IMR-90 (cell line): ENCODE results near the gene CD99L2. TPM values are rescaled to one million over a fixed set of nuclear protein-coding genes. Genes with fewer than 3 reads are reported as not detected.

Experiments
- ATAC-seq: fragments of 200-7000 bp; cut with Tn5 transposase; 2 replicates; pipeline ENCODE4 v1.9.1; 2020; ENCODE audit warnings: low read depth, mild to moderate bottlenecking, moderate library complexity
- BruUV-seq: library from RNA; stranded (reverse); fragments of 400-500 nt; replicated peaks from 2 replicates; lab custom pipeline; 2021; lab: Mats Ljungman, UMichigan
- CTCF ChIA-PET: fragments of 300-600 bp; formaldehyde crosslinking; extraction: SDS; loops from one replicate; lab custom pipeline; 2021; ENCODE audit warnings: antibody characterized with exemption; lab: Yijun Ruan, JAX
- POLR2A ChIA-PET: fragments of 300-600 bp; sonication (Branson Sonifier 250); formaldehyde crosslinking; loops from one replicate; lab custom pipeline; 2022; ENCODE audit warnings: antibody characterized with exemption; ENCODE audit not compliant: unreplicated experiment; lab: Charles Lee
- DNase-seq: peaks from one replicate; pipeline ENCODE4 v3.0.0; 2013
- H2AFZ ChIP-seq: replicated peaks from 2 replicates; pipeline ENCODE3; 2013; ENCODE audit warnings: low read length, mild to moderate bottlenecking; ENCODE audit not compliant: poor library complexity
- H2AK5ac ChIP-seq: 2 replicates; pipeline ENCODE4 v1.6.1; 2013; ENCODE audit warnings: low read depth, low read length, inconsistent platforms
- H2AK9ac ChIP-seq: replicated peaks from 2 replicates; pipeline ENCODE3; 2013; ENCODE audit warnings: mild to moderate bottlenecking, low read depth, low read length, moderate library complexity; ENCODE audit not compliant: poor library complexity
- H2BK120ac ChIP-seq: 2 replicates; pipeline ENCODE4 v1.6.1; 2013; ENCODE audit warnings: low read depth, low read length, inconsistent platforms
- H2BK15ac ChIP-seq: 3 replicates; pipeline ENCODE4 v1.6.1; 2013; ENCODE audit warnings: low read depth, low read length, inconsistent platforms
- H2BK20ac ChIP-seq: 2 replicates; pipeline ENCODE4 v1.6.1; 2013; ENCODE audit warnings: low read depth, mild to moderate bottlenecking, inconsistent platforms, low read length, moderate library complexity
- H2BK5ac ChIP-seq: 2 replicates; pipeline ENCODE4 v1.6.1; 2013; ENCODE audit warnings: mild to moderate bottlenecking, low read depth, low read length, inconsistent platforms; ENCODE audit not compliant: poor library complexity, severe bottlenecking
- H3K14ac ChIP-seq: replicated peaks from 2 replicates; pipeline ENCODE4 v1.6.1; 2013; ENCODE audit warnings: low read depth, low read length, inconsistent platforms
- H3K18ac ChIP-seq: 2 replicates; pipeline ENCODE4 v1.6.1; 2013; ENCODE audit warnings: low read depth, low read length, control low read depth
- H3K23ac ChIP-seq: 2 replicates; pipeline ENCODE4 v1.6.1; 2013; ENCODE audit warnings: low read depth, low read length, inconsistent platforms
- H3K27ac ChIP-seq: 2 replicates; pipeline ENCODE4 v1.5.1; 2013; ENCODE audit warnings: mild to moderate bottlenecking, control low read depth, low read length; ENCODE audit not compliant: insufficient read depth
- H3K27me3 ChIP-seq: 2 replicates; pipeline ENCODE4 v1.6.1; 2013; ENCODE audit warnings: low read length; ENCODE audit not compliant: control insufficient read depth, insufficient read depth
- H3K36me3 ChIP-seq: 2 replicates; pipeline ENCODE4 v1.6.1; 2013; ENCODE audit warnings: low read length, mixed read lengths; ENCODE audit not compliant: control insufficient read depth, insufficient read depth
- H3K4ac ChIP-seq: 2 replicates; pipeline ENCODE4 v1.6.1; 2013; ENCODE audit warnings: low read depth, low read length, inconsistent platforms
- H3K4me1 ChIP-seq: 2 replicates; pipeline ENCODE4 v1.6.1; 2013; ENCODE audit warnings: low read length, mixed read lengths; ENCODE audit not compliant: control insufficient read depth, insufficient read depth
- H3K4me2 ChIP-seq: 2 replicates; pipeline ENCODE4 v1.6.1; 2013; ENCODE audit warnings: low read depth, mild to moderate bottlenecking, control low read depth, low read length, moderate library complexity
- H3K4me3 ChIP-seq: 2 replicates; pipeline ENCODE4 v1.5.1; 2013; ENCODE audit warnings: low read depth, mild to moderate bottlenecking, control low read depth, low read length, moderate library complexity; ENCODE audit not compliant: insufficient read depth
- H3K56ac ChIP-seq: 2 replicates; pipeline ENCODE4 v1.6.1; 2013; ENCODE audit warnings: low read length, inconsistent platforms; ENCODE audit not compliant: insufficient read depth; ENCODE audit errors: extremely low read depth
- H3K79me1 ChIP-seq, 2 experiments: 2 replicates each; pipeline ENCODE4 v1.6.1; 2013; ENCODE audit warnings: low read length in 2 of 2, inconsistent platforms in 1 of 2, low read depth in 1 of 2
- H3K9ac ChIP-seq: 2 replicates; pipeline ENCODE4 v1.6.1; 2013; ENCODE audit warnings: low read depth, low read length, control low read depth
- H3K9me1 ChIP-seq: 2 replicates; pipeline ENCODE4 v1.6.1; 2013; ENCODE audit warnings: low read length, inconsistent platforms; ENCODE audit not compliant: insufficient read depth
- H3K9me3 ChIP-seq: 2 replicates; pipeline ENCODE4 v1.6.1; 2013; ENCODE audit warnings: low read length; ENCODE audit not compliant: control insufficient read depth, insufficient read depth
- H4K20me1 ChIP-seq: 2 replicates; pipeline ENCODE4 v1.6.1; 2013; ENCODE audit warnings: low read length, inconsistent platforms; ENCODE audit not compliant: insufficient read depth
- H4K5ac ChIP-seq: 2 replicates; pipeline ENCODE4 v1.6.1; 2013; ENCODE audit warnings: mild to moderate bottlenecking, low read depth, low read length, control low read depth
- H4K8ac ChIP-seq, 2 experiments: 2 replicates each; pipeline ENCODE4 v1.6.1; 2013; ENCODE audit warnings: low read depth in 2 of 2, low read length in 2 of 2, control low read depth in 1 of 2, inconsistent platforms in 1 of 2
- H4K91ac ChIP-seq: 2 replicates; pipeline ENCODE4 v1.6.1; 2013; ENCODE audit warnings: low read depth, low read length, inconsistent platforms; ENCODE audit not compliant: insufficient read depth
- CEBPB ChIP-seq: IDR thresholded peaks from 2 replicates; pipeline ENCODE4 v1.6.1; 2012; ENCODE audit warnings: low read depth, low read length, improper control_type of control experiment
- CHD1 ChIP-seq: IDR thresholded peaks from 2 replicates; pipeline ENCODE4 v1.6.1; 2012; ENCODE audit warnings: low read depth, low read length, improper control_type of control experiment
- ELK1 ChIP-seq: fragments of 150-350 bp; IDR thresholded peaks from 2 replicates; pipeline ENCODE4 v1.6.1; 2016; ENCODE audit warnings: low read depth, mild to moderate bottlenecking, low read length, moderate library complexity, borderline replicate concordance
- MAFK ChIP-seq: IDR thresholded peaks from 2 replicates; pipeline ENCODE4 v1.6.1; 2012; ENCODE audit warnings: low read depth, low read length, improper control_type of control experiment
- MAZ ChIP-seq: IDR thresholded peaks from 2 replicates; pipeline ENCODE4 v1.6.1; 2012; ENCODE audit warnings: low read depth, mild to moderate bottlenecking, low read length, improper control_type of control experiment, moderate library complexity, borderline replicate concordance
- MXI1 ChIP-seq: IDR thresholded peaks from 2 replicates; pipeline ENCODE4 v1.6.1; 2012; ENCODE audit warnings: low read depth, mild to moderate bottlenecking, low read length, moderate library complexity, borderline replicate concordance
- NFE2L2 ChIP-seq: fragments of 150-350 bp; IDR thresholded peaks from 2 replicates; pipeline ENCODE4 v1.6.1; 2016; ENCODE audit warnings: low read depth, mild to moderate bottlenecking, low read length
- POLR2A ChIP-seq: IDR thresholded peaks from 2 replicates; pipeline ENCODE4 v1.6.1; 2012; ENCODE audit warnings: mild to moderate bottlenecking, low read depth, low read length
- RAD21 ChIP-seq: IDR thresholded peaks from 2 replicates; pipeline ENCODE4 v1.6.1; 2012; ENCODE audit warnings: low read length, improper control_type of control experiment
- RCOR1 ChIP-seq: IDR thresholded peaks from 2 replicates; pipeline ENCODE4 v1.6.1; 2012; ENCODE audit warnings: mild to moderate bottlenecking, low read length, improper control_type of control experiment; ENCODE audit not compliant: insufficient replicate concordance
- SMC3 ChIP-seq: fragments of 150-350 bp; IDR thresholded peaks from 2 replicates; pipeline ENCODE4 v1.6.1; 2016; ENCODE audit warnings: low read depth, mild to moderate bottlenecking, antibody characterized with exemption, low read length, moderate library complexity
- USF2 ChIP-seq: fragments of 150-350 bp; IDR thresholded peaks from 2 replicates; pipeline ENCODE4 v1.6.1; 2017; ENCODE audit warnings: mild to moderate bottlenecking, antibody characterized with exemption, low read length, low read depth
- WGBS, 2 experiments: methylation state at CpG; one replicate each; pipeline versions ENCODE4 v1.1.5 to v1.1.7; 2013; ENCODE audit warnings: missing lambda C conversion rate in 2 of 2; ENCODE audit not compliant: insufficient read length in 1 of 2; ENCODE audit errors: extremely low coverage in 2 of 2; 5-methylcytosine and 5-hydroxymethylcytosine counted together
- dilution Hi-C: fragments of 300-500 bp; cut with HindIII; formaldehyde crosslinking; loops from one replicate; pipeline ENCODE4 v1.14.3; 2018; ENCODE audit warnings: low sequenced_read_pairs; ENCODE audit not compliant: unreplicated experiment
- in situ Hi-C: fragments of 300-500 bp; cut with MboI; formaldehyde crosslinking; loops from 3 replicates; pipeline ENCODE4 v1.14.3; 2019; ENCODE audit warnings: low sequenced_read_pairs, inconsistent platforms, mixed read lengths
- intact Hi-C: fragments of 100-400 bp; cut with micrococcal nuclease; formaldehyde crosslinking; loops from 2 replicates; pipeline ENCODE4 v1.10.0; 2022
- polyA plus RNA-seq, 3 experiments: library from polyadenylated mRNA; depleted of rRNA; stranded (reverse); fragments of >200 nt; gene quantifications; 2 replicates each; pipeline ENCODE4 v1.2.3, GENCODE V29; 2012; ENCODE audit warnings: low replicate concordance in 1 of 3
- total RNA-seq: library from RNA; depleted of rRNA; stranded (reverse); fragments of >200 nt; gene quantifications from 2 replicates; pipeline ENCODE4 v1.2.3, GENCODE V29; 2012

Gene CD99L2
- total and polyA plus RNA-seq, 2 of the 4 experiments (the other 2 are of a cell fraction): 17.4 to 41.4 TPM

GRCh38 chrX:150719621-150720020 lies 178.8 kb downstream of the CD99L2 start:
- dilution Hi-C loops (no loop called here), intact Hi-C loops (loop anchor here (5.0 to 10.0 kb wide), 2 partner anchors 145 to 757 kb away; no protein-coding TSS in a partner anchor), in situ Hi-C loops (loop anchor here (25.0 kb wide), 2 partner anchors 357 to 757 kb away; partner anchors contain the start of gene MAMLD1)
- ChIA-PET CTCF (no interaction called here), POLR2A (no interaction called here)
- peaks cover 0 to 2% of the 10 kb centered on the region in 2 experiments; a peak in 1 of 4 replicates for H3K79me1 ChIP-seq
- H3K23ac ChIP-seq: no peak overlapping the region
- no peak overlapping the region for H4K91ac ChIP-seq
- no peaks in the 10 kb centered on the region for H3K27me3 ChIP-seq
- 0 out of 2 replicates have a peak, but pooled peaks cover 2% of the 10 kb centered on the region for H3K4me1 ChIP-seq
- no peak overlapping the region for H3K9ac ChIP-seq
- no peak overlapping the region for H2AFZ ChIP-seq
- no TSS peak for BruUV-seq
- H2BK120ac ChIP-seq: no peak overlapping the region
- no peak overlapping the region for H3K4me2 ChIP-seq
- no CpG with 5 or more reads among the region's 4 CpGs for WGBS, 2 experiments
- no peaks in the 10 kb centered on the region for H3K9me3 ChIP-seq
- no peak overlapping the region for H3K27ac ChIP-seq
- no peak overlapping the region for H2BK15ac ChIP-seq
- no peak overlapping the region for H3K56ac ChIP-seq
- no peak overlapping the region for H2BK20ac ChIP-seq
- H3K14ac ChIP-seq: no peak overlapping the region
- H3K36me3 ChIP-seq: no peaks in the 10 kb centered on the region
- no peak overlapping the region for H4K5ac ChIP-seq
- TF ChIP-seq ELK1 (no peak), POLR2A (no peak), MAFK (no peak), RCOR1 (no peak), CEBPB (no peak), CHD1 (no peak), MXI1 (no peak), RAD21 (no peak), MAZ (no peak), NFE2L2 (no peak), USF2 (no peak), SMC3 (no peak)
- H3K4me3 ChIP-seq: no peak overlapping the region
- no peaks in the 10 kb centered on the region for H4K20me1 ChIP-seq
- H4K8ac ChIP-seq: no peak overlapping the region
- H2AK9ac ChIP-seq: no peak overlapping the region
- DNase-seq: no peak
- H2BK5ac ChIP-seq: no peak overlapping the region
- H3K4ac ChIP-seq: no peak overlapping the region
- H3K18ac ChIP-seq: no peak overlapping the region
- no peaks in the 10 kb centered on the region for H3K9me1 ChIP-seq
- no peak for ATAC-seq
- no peak overlapping the region for H2AK5ac ChIP-seq
